Thyroid gland (tissue), 4 donors: Measurements from ENCODE around the gene KRTAP12-1. TPM values are rescaled to one million over a fixed set of nuclear protein-coding genes. Genes with fewer than 3 reads are reported as not detected.

ENCODE experiments used
- DNase-seq, 2 donors: peaks; one replicate each; pipeline ENCODE4 v3.0.0-alpha.2; 2019
- H3K27ac ChIP-seq, 3 donors: fragments of 200-600 bp; sonication (generic); 1 replicate in 2 of 3; 2 replicates in 1 of 3; pipeline ENCODE4 v1.5.1; 2016 to 2019; ENCODE audit warnings: mild to moderate bottlenecking in 1 of 3, moderate library complexity in 1 of 3
- H3K27me3 ChIP-seq: fragments of 200-600 bp; sonication (generic); one replicate; pipeline ENCODE4 v1.5.1; 2019
- H3K36me3 ChIP-seq, 2 donors: fragments of 200-600 bp; sonication (generic); one replicate each; pipeline ENCODE4 v1.5.1; 2016 to 2019
- H3K4me1 ChIP-seq, 2 donors: fragments of 200-600 bp; sonication (generic); one replicate each; pipeline ENCODE4 v1.5.1; 2017 to 2019
- H3K4me3 ChIP-seq, 3 donors: fragments of 200-600 bp; sonication (generic); replicated peaks in 1 of 3; 1 replicate in 2 of 3; 2 replicates in 1 of 3; pipeline ENCODE4 v1.5.1; 2016; ENCODE audit warnings: mild to moderate bottlenecking in 1 of 3
- H3K9me3 ChIP-seq: fragments of 200-600 bp; sonication (generic); one replicate; pipeline ENCODE4 v1.5.1; 2017
- POLR2A ChIP-seq, 2 donors: fragments of 450-650 bp; IDR thresholded peaks; one replicate each; pipeline ENCODE4 v1.6.1; 2017; ENCODE audit warnings: antibody characterized with exemption in 2 of 2, mild to moderate bottlenecking in 2 of 2, moderate library complexity in 1 of 2
- WGBS, 2 donors: methylation state at CpG; one replicate each; pipeline ENCODE4 v1.1.5; 2017; 5-methylcytosine and 5-hydroxymethylcytosine counted together
- intact Hi-C: fragments of 100-400 bp; cut with DNase I; formaldehyde crosslinking; loops from one replicate; pipeline ENCODE4 v1.15.1; 2023
- total RNA-seq, 4 donors: library from RNA; depleted of rRNA; stranded (reverse); fragments of >200 nt; gene quantifications; one replicate each; pipeline ENCODE4 v1.2.3, GENCODE V29; 2016
- TF ChIP-seq, protein P1 (sequence below), 6 experiments: fragments of 200-600 bp in 3 of 6; fragments of 450-650 bp in 3 of 6; sonication (generic) in 3 of 6; IDR thresholded peaks; one replicate each; pipeline ENCODE4 v1.5.1; 2016 to 2019; ENCODE audit warnings: antibody characterized with exemption in 6 of 6, mild to moderate bottlenecking in 2 of 6, inconsistent platforms in 1 of 6, moderate library complexity in 1 of 6

KRTAP12-1 gene, protein sequence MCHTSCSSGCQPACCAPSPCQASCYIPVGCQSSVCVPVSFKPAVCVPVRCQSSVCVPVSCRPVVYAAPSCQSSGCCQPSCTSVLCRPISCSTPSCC
- under 1 TPM in 1 of 4 donors, not detected in 3; 0.78 TPM for total RNA-seq

DNA sequence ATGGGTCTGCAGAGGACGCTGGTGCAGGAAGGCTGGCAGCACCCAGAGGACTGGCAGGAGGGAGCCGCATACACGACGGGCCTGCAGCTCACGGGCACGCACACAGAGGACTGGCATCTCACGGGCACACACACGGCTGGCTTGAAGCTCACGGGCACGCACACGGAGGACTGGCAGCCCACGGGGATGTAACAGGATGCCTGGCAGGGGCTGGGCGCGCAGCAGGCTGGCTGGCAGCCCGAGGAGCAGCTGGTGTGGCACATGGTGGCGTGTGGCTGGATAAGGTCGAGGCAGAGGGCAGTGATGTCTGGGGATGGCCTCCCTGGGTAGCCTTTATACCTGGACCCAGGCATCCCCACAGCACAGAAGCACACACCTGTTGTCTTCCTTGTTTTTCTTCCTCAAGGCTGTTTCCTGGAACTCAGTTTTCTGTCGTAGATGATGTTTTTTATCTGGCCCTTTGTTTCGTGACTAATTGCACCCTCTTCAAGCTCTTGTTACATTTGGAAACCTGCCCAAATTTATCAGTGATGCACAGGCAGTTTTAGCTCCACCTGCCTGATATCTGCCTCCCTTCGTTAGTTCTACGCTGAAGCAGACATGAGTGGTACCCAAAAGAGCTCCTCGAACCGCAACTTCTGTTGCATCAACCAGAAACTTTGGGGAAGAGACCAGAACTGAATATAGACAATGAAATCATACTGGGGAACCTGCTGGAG, at the start of gene KRTAP12-1:
Gene KRTAP12-1 (minus strand): TSS at position 303 of the 719 bp plus-strand sequence. CDS start 40 bp downstream, at position 263.
- Histone ChIP-seq H3K27me3 (no peaks in the 10 kb centered on the region), H3K27ac (no peak within 1 kb of the TSS), H3K9me3 (no peaks in the 10 kb centered on the region), H3K36me3 (no peaks in the 10 kb centered on the region), H3K4me1 (no peaks in the 10 kb centered on the region), H3K4me3 (no peak within 1 kb of the TSS)
- WGBS, 2 donors = 84 to 92% methylated on average over 14 to 23 of the region's 23 CpGs
- DNase-seq = no peak
- TF ChIP-seq POLR2A (IDR thresholded peaks at IDR 0.05) = no peak
- TF ChIP-seq, protein P1, sequence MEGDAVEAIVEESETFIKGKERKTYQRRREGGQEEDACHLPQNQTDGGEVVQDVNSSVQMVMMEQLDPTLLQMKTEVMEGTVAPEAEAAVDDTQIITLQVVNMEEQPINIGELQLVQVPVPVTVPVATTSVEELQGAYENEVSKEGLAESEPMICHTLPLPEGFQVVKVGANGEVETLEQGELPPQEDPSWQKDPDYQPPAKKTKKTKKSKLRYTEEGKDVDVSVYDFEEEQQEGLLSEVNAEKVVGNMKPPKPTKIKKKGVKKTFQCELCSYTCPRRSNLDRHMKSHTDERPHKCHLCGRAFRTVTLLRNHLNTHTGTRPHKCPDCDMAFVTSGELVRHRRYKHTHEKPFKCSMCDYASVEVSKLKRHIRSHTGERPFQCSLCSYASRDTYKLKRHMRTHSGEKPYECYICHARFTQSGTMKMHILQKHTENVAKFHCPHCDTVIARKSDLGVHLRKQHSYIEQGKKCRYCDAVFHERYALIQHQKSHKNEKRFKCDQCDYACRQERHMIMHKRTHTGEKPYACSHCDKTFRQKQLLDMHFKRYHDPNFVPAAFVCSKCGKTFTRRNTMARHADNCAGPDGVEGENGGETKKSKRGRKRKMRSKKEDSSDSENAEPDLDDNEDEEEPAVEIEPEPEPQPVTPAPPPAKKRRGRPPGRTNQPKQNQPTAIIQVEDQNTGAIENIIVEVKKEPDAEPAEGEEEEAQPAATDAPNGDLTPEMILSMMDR (IDR thresholded peaks at IDR 0.05) = no peak
- intact Hi-C loops = no loop called here

DNA sequence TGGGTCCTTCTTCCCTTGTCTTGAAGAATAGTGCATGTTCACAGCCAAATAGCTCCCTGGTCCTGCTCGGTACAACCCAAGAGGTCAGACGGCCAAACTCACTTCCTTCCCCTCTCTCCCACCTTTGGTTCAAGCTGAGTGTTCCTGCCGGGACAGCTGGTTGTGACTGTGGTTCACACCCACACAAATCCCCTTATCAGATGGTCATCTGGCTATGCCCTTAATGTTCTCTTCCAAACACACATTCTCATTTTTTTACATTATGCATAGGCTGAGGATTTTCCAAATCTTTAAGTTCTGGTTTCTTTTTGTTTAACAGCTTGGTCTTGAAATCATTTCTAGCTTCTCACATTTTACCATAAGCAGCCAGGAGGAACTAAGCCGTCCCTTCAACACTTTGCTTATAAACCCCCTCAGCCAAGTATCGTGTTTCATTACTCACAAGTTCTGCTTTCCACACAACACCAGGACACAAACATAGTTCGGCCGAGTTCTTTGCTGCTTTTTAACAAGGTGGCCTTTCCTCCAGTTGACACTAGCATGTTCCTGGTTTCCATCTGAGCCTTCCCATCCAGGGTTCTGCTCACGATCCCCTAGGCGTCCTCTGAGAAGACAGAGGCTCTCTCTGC, 49.1 kb upstream of the KRTAP12-1 start:
- Histone ChIP-seq H3K27ac (no peak overlapping the region), H3K9me3 (no peaks in the 10 kb centered on the region), H3K36me3 (no peaks in the 10 kb centered on the region), H3K27me3 (no peaks in the 10 kb centered on the region), H3K4me3 (no peak overlapping the region), H3K4me1 (no peaks in the 10 kb centered on the region)
- intact Hi-C loops = no loop called here
- no peak for DNase-seq
- no peak for TF ChIP-seq POLR2A (IDR thresholded peaks at IDR 0.05)
- TF ChIP-seq, protein P1 (IDR thresholded peaks at IDR 0.05) = no peak
- 72 to 77% methylated on average over 9 of the region's 9 CpGs for WGBS, 2 donors

DNA sequence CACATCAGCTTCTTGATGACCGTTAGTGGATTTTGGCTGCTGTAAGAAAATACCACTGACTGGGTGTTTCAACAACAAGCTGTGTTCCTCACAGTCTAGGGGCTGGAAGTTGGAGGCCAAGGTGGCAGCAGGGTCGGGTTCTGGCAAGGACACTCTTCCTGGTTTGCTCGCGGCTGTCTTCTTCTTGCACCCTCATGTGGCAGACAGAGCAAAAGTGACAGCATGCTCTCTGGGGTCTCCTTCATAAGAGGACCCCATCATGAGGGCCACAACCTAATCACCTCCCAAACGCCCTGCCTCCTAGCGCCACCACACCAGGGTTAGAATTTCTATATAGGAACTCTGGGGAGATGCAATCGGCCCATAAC, 48.0 kb upstream of the KRTAP12-1 start:
- H3K27ac ChIP-seq = no peak overlapping the region
- no peaks in the 10 kb centered on the region for H3K9me3 ChIP-seq
- intact Hi-C loops = no loop called here
- H3K27me3 ChIP-seq = no peaks in the 10 kb centered on the region
- 93 to 95% methylated on average over 7 of the region's 7 CpGs for WGBS, 2 donors
- H3K36me3 ChIP-seq = no peaks in the 10 kb centered on the region
- TF ChIP-seq, protein P1 (IDR thresholded peaks at IDR 0.05) = no peak
- no peaks in the 10 kb centered on the region for H3K4me1 ChIP-seq
- no peak overlapping the region for H3K4me3 ChIP-seq
- no peak for DNase-seq

DNA sequence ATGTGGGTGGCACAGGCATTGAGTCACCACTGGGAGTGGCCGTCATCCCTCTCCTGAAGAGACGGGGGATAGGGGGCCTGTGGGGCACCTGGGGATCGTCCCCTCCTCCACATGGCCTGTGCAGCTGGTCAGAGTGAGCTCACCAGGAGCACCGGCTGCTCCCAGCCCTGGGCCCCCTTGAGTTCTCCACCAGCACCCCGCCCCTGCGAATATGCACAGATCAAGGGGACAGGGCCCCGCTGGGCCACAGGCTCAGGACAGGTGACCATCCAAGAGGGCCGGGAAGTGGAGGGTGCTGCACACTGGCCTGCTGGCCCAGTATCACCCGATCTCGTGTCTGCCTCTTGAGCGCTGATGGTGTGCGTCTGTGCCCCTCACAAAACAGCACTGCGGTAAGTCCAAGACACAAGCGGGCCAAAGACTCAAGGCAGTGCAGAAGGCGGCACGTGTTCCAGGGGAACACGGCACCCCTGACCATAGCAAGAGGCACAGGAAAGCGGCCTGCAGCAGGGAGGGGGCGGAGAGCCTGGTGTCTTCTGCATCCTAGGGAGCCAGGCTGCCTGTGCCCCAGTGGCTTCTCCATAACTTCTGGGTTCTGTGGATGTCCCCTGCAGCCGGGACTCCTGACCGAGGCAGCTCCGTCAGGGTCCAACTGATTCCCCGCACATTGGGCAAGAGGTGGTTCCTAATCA, 47.5 kb upstream of the KRTAP12-1 start:
- no peak for TF ChIP-seq POLR2A (IDR thresholded peaks at IDR 0.05)
- TF ChIP-seq, protein P1 (IDR thresholded peaks at IDR 0.05) = no peak
- 91 to 94% methylated on average over 4 to 23 of the region's 23 CpGs for WGBS, 2 donors
- no peak overlapping the region for H3K27ac ChIP-seq
- intact Hi-C loops = no loop called here
- no peaks in the 10 kb centered on the region for H3K4me1 ChIP-seq
- DNase-seq = no peak
- no peaks in the 10 kb centered on the region for H3K27me3 ChIP-seq
- no peaks in the 10 kb centered on the region for H3K9me3 ChIP-seq
- H3K36me3 ChIP-seq = no peaks in the 10 kb centered on the region
- H3K4me3 ChIP-seq = no peak overlapping the region
